ENCODE results near the gene ANKHD1.

ANKHD1 gene

GRCh38 chr5:140401362-140402257 is at the start of gene ANKHD1:
TSS of gene ANKHD1 (plus strand) at chr5:140401833. CDS start at chr5:140401968, 135 bp downstream.
- Histone ChIP-seq H3K9me3 (ENCODE audit: control insufficient read depth, insufficient read depth, low read depth, low read length) (no peaks in the 10 kb centered on the region), H3K36me3 (ENCODE audit: control insufficient read depth in 2 of 2, insufficient read depth in 1 of 2, low read length in 2 of 2) (peaks cover 5 to 11% of the 10 kb centered on the region in 2 experiments), H3K4me3 (ENCODE audit: low read depth, low read length) (peak within 1 kb of the TSS; percentile 98), H3K4me1 (ENCODE audit: control insufficient read depth, insufficient read depth, low read length) (peaks cover 8% of the 10 kb centered on the region; the same call in 1 of the 2 replicates), H3K27ac (ENCODE audit: extremely low read depth, low read depth, low read length) (peak within 1 kb of the TSS; percentile 91)
- ChIA-PET CTCF (interaction anchor here (1.1 to 2.0 kb wide), 3 partner anchors 29 to 43 kb away, joined by 3 to 5 read pairs (median 5); no protein-coding TSS in a partner anchor), POLR2A (interaction anchor here (0.6 to 2.8 kb wide), 28 partner anchors 7 to 317 kb away, joined by 3 to 13 read pairs (median 4); partner anchors contain the start of genes APBB3, HARS1, HARS2 and HBEGF)
- TF ChIP-seq ZBTB17 (tag by site-specific recombination; IDR thresholded peaks at IDR 0.05) (peak; percentile 72), ZFHX2 (tag by site-specific recombination; conservative IDR thresholded peaks at IDR 0.05) (peak; percentile 78), ZNF629 (tag by site-specific recombination; IDR thresholded peaks at IDR 0.05) (peak; percentile 79), KLF16 (tag by site-specific recombination; IDR thresholded peaks at IDR 0.05) (peak; percentile 83), ZNF510 (tag by site-specific recombination; IDR thresholded peaks at IDR 0.05; ENCODE audit: insufficient replicate concordance) (no peak), KLF10 (tag by site-specific recombination; IDR thresholded peaks at IDR 0.05) (0 out of 2 replicates have a peak, but pooled peaks have one; percentile 32), ZNF223 (tag by site-specific recombination; IDR thresholded peaks at IDR 0.05) (no peak), ZNF324 (tag by site-specific recombination; IDR thresholded peaks at IDR 0.05) (peak; percentile 81; the same call in 1 of the 2 replicates), SP7 (tag by site-specific recombination; IDR thresholded peaks at IDR 0.05) (peak; percentile 41), ZNF660 (tag by site-specific recombination; IDR thresholded peaks at IDR 0.05) (peak; percentile 63), ZBTB21 (tag by site-specific recombination; IDR thresholded peaks at IDR 0.05) (0 out of 2 replicates have a peak, but pooled peaks have one; percentile 11), KLF1 (tag by site-specific recombination; IDR thresholded peaks at IDR 0.05) (0 out of 2 replicates have a peak, but pooled peaks have one; percentile 25), ZNF10 (tag by site-specific recombination; IDR thresholded peaks at IDR 0.05) (peak; percentile 81), ZNF341 (tag by site-specific recombination; IDR thresholded peaks at IDR 0.05; ENCODE audit: low read depth) (peak; percentile 58; the same call in 1 of the 2 replicates), ZFP37 (tag by site-specific recombination; IDR thresholded peaks at IDR 0.05) (peak; percentile 63; the same call in 1 of the 2 replicates), ZNF366 (tag by site-specific recombination; conservative IDR thresholded peaks at IDR 0.05) (peak; percentile 84), CTCF (tag by site-specific recombination; IDR thresholded peaks at IDR 0.05) (peak; percentile 64; the same call in 1 of the 2 replicates), PBX3 (CRISPR knock-in tag; IDR thresholded peaks at IDR 0.05) (peak; percentile 99), ZFP69B (tag by site-specific recombination; IDR thresholded peaks at IDR 0.05) (peak; percentile 33; the same call in 1 of the 2 replicates), SP3 (tag by site-specific recombination; IDR thresholded peaks at IDR 0.05) (peak; percentile 90), ZSCAN5A (tag by site-specific recombination; IDR thresholded peaks at IDR 0.05) (peak; percentile 31; the same call in 1 of the 2 replicates)
- TF ChIP-seq, protein P1, sequence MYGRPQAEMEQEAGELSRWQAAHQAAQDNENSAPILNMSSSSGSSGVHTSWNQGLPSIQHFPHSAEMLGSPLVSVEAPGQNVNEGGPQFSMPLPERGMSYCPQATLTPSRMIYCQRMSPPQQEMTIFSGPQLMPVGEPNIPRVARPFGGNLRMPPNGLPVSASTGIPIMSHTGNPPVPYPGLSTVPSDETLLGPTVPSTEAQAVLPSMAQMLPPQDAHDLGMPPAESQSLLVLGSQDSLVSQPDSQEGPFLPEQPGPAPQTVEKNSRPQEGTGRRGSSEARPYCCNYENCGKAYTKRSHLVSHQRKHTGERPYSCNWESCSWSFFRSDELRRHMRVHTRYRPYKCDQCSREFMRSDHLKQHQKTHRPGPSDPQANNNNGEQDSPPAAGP (tag by site-specific recombination; IDR thresholded peaks at IDR 0.05) = peak; percentile 76
- TF ChIP-seq, protein P2, sequence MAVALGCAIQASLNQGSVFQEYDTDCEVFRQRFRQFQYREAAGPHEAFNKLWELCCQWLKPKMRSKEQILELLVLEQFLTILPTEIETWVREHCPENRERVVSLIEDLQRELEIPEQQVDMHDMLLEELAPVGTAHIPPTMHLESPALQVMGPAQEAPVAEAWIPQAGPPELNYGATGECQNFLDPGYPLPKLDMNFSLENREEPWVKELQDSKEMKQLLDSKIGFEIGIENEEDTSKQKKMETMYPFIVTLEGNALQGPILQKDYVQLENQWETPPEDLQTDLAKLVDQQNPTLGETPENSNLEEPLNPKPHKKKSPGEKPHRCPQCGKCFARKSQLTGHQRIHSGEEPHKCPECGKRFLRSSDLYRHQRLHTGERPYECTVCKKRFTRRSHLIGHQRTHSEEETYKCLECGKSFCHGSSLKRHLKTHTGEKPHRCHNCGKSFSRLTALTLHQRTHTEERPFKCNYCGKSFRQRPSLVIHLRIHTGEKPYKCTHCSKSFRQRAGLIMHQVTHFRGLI (tag by site-specific recombination; IDR thresholded peaks at IDR 0.05) = no peak
- TF ChIP-seq, protein P3, sequence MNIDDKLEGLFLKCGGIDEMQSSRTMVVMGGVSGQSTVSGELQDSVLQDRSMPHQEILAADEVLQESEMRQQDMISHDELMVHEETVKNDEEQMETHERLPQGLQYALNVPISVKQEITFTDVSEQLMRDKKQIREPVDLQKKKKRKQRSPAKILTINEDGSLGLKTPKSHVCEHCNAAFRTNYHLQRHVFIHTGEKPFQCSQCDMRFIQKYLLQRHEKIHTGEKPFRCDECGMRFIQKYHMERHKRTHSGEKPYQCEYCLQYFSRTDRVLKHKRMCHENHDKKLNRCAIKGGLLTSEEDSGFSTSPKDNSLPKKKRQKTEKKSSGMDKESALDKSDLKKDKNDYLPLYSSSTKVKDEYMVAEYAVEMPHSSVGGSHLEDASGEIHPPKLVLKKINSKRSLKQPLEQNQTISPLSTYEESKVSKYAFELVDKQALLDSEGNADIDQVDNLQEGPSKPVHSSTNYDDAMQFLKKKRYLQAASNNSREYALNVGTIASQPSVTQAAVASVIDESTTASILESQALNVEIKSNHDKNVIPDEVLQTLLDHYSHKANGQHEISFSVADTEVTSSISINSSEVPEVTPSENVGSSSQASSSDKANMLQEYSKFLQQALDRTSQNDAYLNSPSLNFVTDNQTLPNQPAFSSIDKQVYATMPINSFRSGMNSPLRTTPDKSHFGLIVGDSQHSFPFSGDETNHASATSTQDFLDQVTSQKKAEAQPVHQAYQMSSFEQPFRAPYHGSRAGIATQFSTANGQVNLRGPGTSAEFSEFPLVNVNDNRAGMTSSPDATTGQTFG (tag by site-specific recombination; IDR thresholded peaks at IDR 0.05; ENCODE audit: borderline replicate concordance) = peak; percentile 17; the same call in 1 of the 2 replicates
- TF ChIP-seq, protein P4, sequence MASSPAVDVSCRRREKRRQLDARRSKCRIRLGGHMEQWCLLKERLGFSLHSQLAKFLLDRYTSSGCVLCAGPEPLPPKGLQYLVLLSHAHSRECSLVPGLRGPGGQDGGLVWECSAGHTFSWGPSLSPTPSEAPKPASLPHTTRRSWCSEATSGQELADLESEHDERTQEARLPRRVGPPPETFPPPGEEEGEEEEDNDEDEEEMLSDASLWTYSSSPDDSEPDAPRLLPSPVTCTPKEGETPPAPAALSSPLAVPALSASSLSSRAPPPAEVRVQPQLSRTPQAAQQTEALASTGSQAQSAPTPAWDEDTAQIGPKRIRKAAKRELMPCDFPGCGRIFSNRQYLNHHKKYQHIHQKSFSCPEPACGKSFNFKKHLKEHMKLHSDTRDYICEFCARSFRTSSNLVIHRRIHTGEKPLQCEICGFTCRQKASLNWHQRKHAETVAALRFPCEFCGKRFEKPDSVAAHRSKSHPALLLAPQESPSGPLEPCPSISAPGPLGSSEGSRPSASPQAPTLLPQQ (tag by site-specific recombination; IDR thresholded peaks at IDR 0.05) = peak; percentile 31; the same call in 1 of the 2 replicates

All from HEK293 (cell line).